B cell (primary cell): ENCODE data around the gene PCMTD2. TPM values are rescaled to one million over a fixed set of nuclear protein-coding genes. Genes with fewer than 3 reads are reported as not detected.

Experiments
- ATAC-seq: fragments of 200-7000 bp; cut with Tn5 transposase; one replicate; pipeline ENCODE4 v1.10.0; 2021; ENCODE audit warnings: low read depth, mild to moderate bottlenecking, moderate number of reproducible peaks, moderate library complexity
- CTCF ChIA-PET: fragments of 350-600 bp; sonication (Branson Sonifier 250); formaldehyde crosslinking; loops from one replicate; lab custom pipeline; 2021; ENCODE audit warnings: antibody characterized with exemption, inconsistent platforms; lab: Charles Lee
- POLR2A ChIA-PET: fragments of 350-600 bp; sonication (Branson Sonifier 250); formaldehyde crosslinking; loops from one replicate; lab custom pipeline; 2021; ENCODE audit warnings: antibody characterized with exemption; lab: Charles Lee
- DNase-seq: peaks from one replicate; pipeline ENCODE4 v3.0.0; 2013
- H2AFZ ChIP-seq: 2 replicates; pipeline ENCODE4 v1.6.1; 2012; ENCODE audit warnings: mild to moderate bottlenecking, low read depth, low read length; ENCODE audit not compliant: insufficient read depth, poor library complexity, severe bottlenecking
- H3K27ac ChIP-seq, 2 donors: 1 replicate in 1 of 2; 2 replicates in 1 of 2; pipeline ENCODE4 v1.5.1; 2012 to 2013; ENCODE audit warnings: low read length in 2 of 2, mild to moderate bottlenecking in 2 of 2, moderate library complexity in 1 of 2
- H3K27me3 ChIP-seq, 4 experiments: fragments of 200-600 bp in 1 of 4; sonication (generic) in 1 of 4; replicated peaks in 1 of 4; 1 replicate in 2 of 4; 2 replicates in 2 of 4; pipeline versions ENCODE4 v1.6.1 to v1.7.0; 2013 to 2016; ENCODE audit warnings: low read length in 3 of 4, mild to moderate bottlenecking in 2 of 4, mixed read lengths in 1 of 4, moderate library complexity in 1 of 4; ENCODE audit not compliant: insufficient read depth in 4 of 4, control insufficient read depth in 3 of 4; ENCODE audit errors: control extremely low read depth in 1 of 4
- H3K36me3 ChIP-seq, 2 experiments: replicated peaks in 1 of 2; 1 replicate in 1 of 2; 2 replicates in 1 of 2; pipeline versions ENCODE4 v1.6.1 to v1.7.1; 2013; ENCODE audit warnings: low read length in 1 of 2; ENCODE audit not compliant: insufficient read depth in 2 of 2, control insufficient read depth in 1 of 2; ENCODE audit errors: control extremely low read depth in 1 of 2, extremely low read depth in 1 of 2
- H3K4me1 ChIP-seq, 2 donors: fragments of 200-600 bp in 1 of 2; sonication (generic) in 1 of 2; 1 replicate in 1 of 2; 2 replicates in 1 of 2; pipeline versions ENCODE4 v1.5.1 to v1.6.1; 2013 to 2017; ENCODE audit warnings: low read length in 2 of 2; ENCODE audit not compliant: control insufficient read depth in 2 of 2, insufficient read depth in 2 of 2
- H3K4me2 ChIP-seq: replicated peaks from 2 replicates; pipeline ENCODE3; 2012; ENCODE audit warnings: mild to moderate bottlenecking, low read depth, low read length; ENCODE audit not compliant: poor library complexity, severe bottlenecking
- H3K4me3 ChIP-seq, 5 experiments: fragments of 200-600 bp in 1 of 5; sonication (generic) in 1 of 5; 1 replicate in 3 of 5; 2 replicates in 2 of 5; pipeline versions ENCODE4 v1.5.1 to v1.7.0; 2011 to 2016; ENCODE audit warnings: low read length in 4 of 5, mild to moderate bottlenecking in 4 of 5, low read depth in 2 of 5, control low read depth in 1 of 5, moderate library complexity in 1 of 5; ENCODE audit not compliant: insufficient read depth in 1 of 5; ENCODE audit errors: control extremely low read depth in 1 of 5, extremely low read depth in 1 of 5
- H3K79me2 ChIP-seq: fragments of 200-600 bp; sonication (generic); one replicate; pipeline ENCODE4 v1.6.0; 2016; ENCODE audit warnings: low read length; ENCODE audit not compliant: control insufficient read depth, insufficient read depth
- H3K9ac ChIP-seq: fragments of 200-600 bp; sonication (generic); 2 replicates; pipeline ENCODE4 v1.6.1; 2017; ENCODE audit warnings: mild to moderate bottlenecking, low read length, moderate library complexity
- H3K9me3 ChIP-seq, 3 donors: one replicate each; pipeline versions ENCODE4 v1.6.1 to v1.7.1; 2013; ENCODE audit warnings: low read length in 2 of 3; ENCODE audit not compliant: control insufficient read depth in 2 of 3, insufficient read depth in 1 of 3; ENCODE audit errors: control extremely low read depth in 1 of 3
- H4K20me1 ChIP-seq: 2 replicates; pipeline ENCODE4 v1.6.0; 2012; ENCODE audit warnings: mild to moderate bottlenecking, low read length; ENCODE audit not compliant: insufficient read depth, control insufficient read depth, poor library complexity, severe bottlenecking
- H3K27ac Mint-ChIP-seq: one replicate; pipeline ENCODE4 v1.8.0; 2021; ENCODE audit warnings: mixed read lengths
- H3K27me3 Mint-ChIP-seq: one replicate; pipeline ENCODE4 v1.8.0; 2021; ENCODE audit warnings: mixed read lengths
- H3K4me1 Mint-ChIP-seq: one replicate; pipeline ENCODE4 v1.8.0; 2021; ENCODE audit warnings: mixed read lengths
- H3K4me3 Mint-ChIP-seq: one replicate; pipeline ENCODE4 v1.8.0; 2021; ENCODE audit warnings: mixed read lengths
- H3K9me3 Mint-ChIP-seq: one replicate; pipeline ENCODE4 v1.8.0; 2022; ENCODE audit warnings: mixed read lengths; ENCODE audit not compliant: insufficient read depth
- CTCF ChIP-seq: fragments of 200-600 bp; IDR thresholded peaks from one replicate; pipeline ENCODE4 v1.8.0; 2022; ENCODE audit warnings: antibody characterized with exemption, mild to moderate bottlenecking
- EZH2 ChIP-seq: IDR thresholded peaks from 2 replicates; pipeline ENCODE4 v1.6.1; 2012; ENCODE audit warnings: borderline replicate concordance, low read depth, mild to moderate bottlenecking, moderate library complexity, low read length; ENCODE audit not compliant: insufficient read depth, poor library complexity, severe bottlenecking
- WGBS: methylation state at CpG from one replicate; pipeline ENCODE4 v1.1.5; 2013; ENCODE audit warnings: missing lambda C conversion rate; ENCODE audit not compliant: insufficient coverage; 5-methylcytosine and 5-hydroxymethylcytosine counted together
- intact Hi-C: fragments of 100-400 bp; cut with micrococcal nuclease; formaldehyde crosslinking; loops from one replicate; pipeline ENCODE4 v1.10.0; 2022
- polyA plus RNA-seq: library from polyadenylated mRNA; depleted of rRNA; stranded (reverse); fragments of >200 nt; gene quantifications from 2 replicates; pipeline ENCODE4 v1.2.3, GENCODE V29; 2012
- total RNA-seq, 2 donors: library from RNA; stranded (reverse); fragments of 120-200 nt in 1 of 2; gene quantifications; 1 replicate in 1 of 2; 2 replicates in 1 of 2; pipeline versions ENCODE4 v1.2.3 to v1.2.4, GENCODE V29; 2013 to 2022

Gene PCMTD2
- total and polyA plus RNA-seq, 2 donors (not counting 1 experiment from before 2014, with no cell fraction given), result 39.8 to 131 TPM

GRCh38 chr20:64247970-64248841 is 7.3 kb upstream of the PCMTD2 start:
- intact Hi-C loops, result no loop called here
- POLR2A ChIA-PET, result no interaction called here
- no peaks in the 10 kb centered on the region for H3K9me3 ChIP-seq
- CTCF ChIA-PET, result no interaction called here
- Mint-ChIP-seq H3K4me1 (peaks cover 12% of the 10 kb centered on the region), H3K27ac (peak overlapping the region; percentile 10), H3K27me3 (peaks cover 39% of the 10 kb centered on the region), H3K9me3 (no peaks in the 10 kb centered on the region), H3K4me3 (no peak overlapping the region)
- no peak for TF ChIP-seq EZH2
- ATAC-seq, result peak; percentile 33
- H4K20me1 ChIP-seq, result no peaks in the 10 kb centered on the region
- H3K4me2 ChIP-seq, result no peak overlapping the region
- H3K4me1 ChIP-seq, result peaks cover 6 to 7% of the 10 kb centered on the region in 2 donors
- no peak overlapping the region for H2AFZ ChIP-seq
- no peak overlapping the region for H3K4me3 ChIP-seq
- no peak overlapping the region for H3K9ac ChIP-seq
- DNase-seq, result no peak
- H3K27ac ChIP-seq, result no peak overlapping the region
- 78% methylated on average over 23 of the region's 33 CpGs for WGBS
- no peaks in the 10 kb centered on the region for H3K79me2 ChIP-seq
- H3K27me3 ChIP-seq, result peaks cover 0 to 37% (median 15%) of the 10 kb centered on the region in 4 experiments
- no peaks in the 10 kb centered on the region for H3K36me3 ChIP-seq

- TF ChIP-seq CTCF (no peak), EZH2 (no peak)
- Histone ChIP-seq H2AFZ (no peak overlapping the region), H3K27me3 (peaks cover 0 to 25% (median 12%) of the 10 kb centered on the region in 4 experiments), H3K9ac (no peak overlapping the region), H3K79me2 (no peaks in the 10 kb centered on the region), H3K4me1 (peaks cover 9 to 11% of the 10 kb centered on the region in 2 donors), H3K4me3 (no peak overlapping the region), H3K9me3 (no peaks in the 10 kb centered on the region), H3K4me2 (no peak overlapping the region), H4K20me1 (no peaks in the 10 kb centered on the region), H3K27ac (no peak overlapping the region), H3K36me3 (no peaks in the 10 kb centered on the region)
- no peak for DNase-seq
- ChIA-PET POLR2A (no interaction called here), CTCF (no interaction called here)
- Mint-ChIP-seq H3K27me3 (peaks cover 26% of the 10 kb centered on the region), H3K4me3 (no peak overlapping the region), H3K9me3 (no peaks in the 10 kb centered on the region), H3K4me1 (peaks cover 19% of the 10 kb centered on the region), H3K27ac (no peak overlapping the region)
- intact Hi-C loops, result no loop called here
- no CpG with 5 or more reads among the region's 2 CpGs for WGBS
- ATAC-seq, result no peak
Observed at GRCh38 chr20:64250027-64250426, 5.5 kb upstream of the PCMTD2 start.
